D721Med (cell line): ENCODE measurements around the gene NAPG.
"Not testable (repeated sequence)": the region's sequence is repeated elsewhere in the genome, so short reads cannot be mapped to it uniquely, and the experiment has no call there.

Experiments used
- DNase-seq: peaks from one replicate; pipeline ENCODE4 v3.0.0; 2011; ENCODE audit warnings: low spot score; ENCODE audit not compliant: insufficient read length
- FAIRE-seq: peaks from 2 replicates; lab custom pipeline; 2011; peaks lifted over from hg19 to GRCh38; lab: Jason Lieb, UNC
- TF ChIP-seq, protein P1 (sequence below): IDR thresholded peaks from 2 replicates; pipeline ENCODE4 v1.5.1; 2012; ENCODE audit warnings: mild to moderate bottlenecking, control low read depth; ENCODE audit not compliant: insufficient read depth; ENCODE audit errors: missing control alignments

Gene NAPG

DNA sequence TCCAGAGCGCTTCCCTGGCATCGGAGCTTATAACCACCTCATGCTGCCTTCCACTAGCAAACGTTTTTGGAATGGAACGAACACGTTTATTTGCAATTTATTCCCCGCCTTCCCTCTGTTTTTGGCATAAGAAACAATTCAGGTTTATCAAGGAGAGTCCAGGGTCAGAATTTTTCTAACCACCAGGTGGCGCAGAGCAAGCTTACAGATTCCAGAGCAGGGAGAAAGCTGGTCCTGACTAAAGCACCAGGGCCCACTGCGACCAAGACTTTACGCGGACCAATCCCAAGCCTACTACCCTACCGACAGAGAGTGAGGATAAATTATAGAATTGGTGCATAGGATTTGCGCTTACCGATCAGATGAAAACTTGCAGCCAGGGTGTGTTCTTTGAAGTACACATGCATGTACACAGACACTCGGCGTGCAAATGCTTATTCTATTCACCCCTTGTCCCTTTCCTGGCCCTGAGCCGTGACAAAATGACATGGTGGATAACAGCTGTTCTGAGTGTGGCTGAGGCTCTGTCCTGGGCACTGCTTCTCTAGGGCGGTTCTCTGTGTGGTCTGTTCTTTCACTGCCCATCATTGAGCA lies 34.7 kb downstream of the NAPG start:
- TF ChIP-seq, protein P1, sequence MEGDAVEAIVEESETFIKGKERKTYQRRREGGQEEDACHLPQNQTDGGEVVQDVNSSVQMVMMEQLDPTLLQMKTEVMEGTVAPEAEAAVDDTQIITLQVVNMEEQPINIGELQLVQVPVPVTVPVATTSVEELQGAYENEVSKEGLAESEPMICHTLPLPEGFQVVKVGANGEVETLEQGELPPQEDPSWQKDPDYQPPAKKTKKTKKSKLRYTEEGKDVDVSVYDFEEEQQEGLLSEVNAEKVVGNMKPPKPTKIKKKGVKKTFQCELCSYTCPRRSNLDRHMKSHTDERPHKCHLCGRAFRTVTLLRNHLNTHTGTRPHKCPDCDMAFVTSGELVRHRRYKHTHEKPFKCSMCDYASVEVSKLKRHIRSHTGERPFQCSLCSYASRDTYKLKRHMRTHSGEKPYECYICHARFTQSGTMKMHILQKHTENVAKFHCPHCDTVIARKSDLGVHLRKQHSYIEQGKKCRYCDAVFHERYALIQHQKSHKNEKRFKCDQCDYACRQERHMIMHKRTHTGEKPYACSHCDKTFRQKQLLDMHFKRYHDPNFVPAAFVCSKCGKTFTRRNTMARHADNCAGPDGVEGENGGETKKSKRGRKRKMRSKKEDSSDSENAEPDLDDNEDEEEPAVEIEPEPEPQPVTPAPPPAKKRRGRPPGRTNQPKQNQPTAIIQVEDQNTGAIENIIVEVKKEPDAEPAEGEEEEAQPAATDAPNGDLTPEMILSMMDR, result peak; percentile 74
- FAIRE-seq (no peak), DNase-seq (peak; percentile 26)

DNA sequence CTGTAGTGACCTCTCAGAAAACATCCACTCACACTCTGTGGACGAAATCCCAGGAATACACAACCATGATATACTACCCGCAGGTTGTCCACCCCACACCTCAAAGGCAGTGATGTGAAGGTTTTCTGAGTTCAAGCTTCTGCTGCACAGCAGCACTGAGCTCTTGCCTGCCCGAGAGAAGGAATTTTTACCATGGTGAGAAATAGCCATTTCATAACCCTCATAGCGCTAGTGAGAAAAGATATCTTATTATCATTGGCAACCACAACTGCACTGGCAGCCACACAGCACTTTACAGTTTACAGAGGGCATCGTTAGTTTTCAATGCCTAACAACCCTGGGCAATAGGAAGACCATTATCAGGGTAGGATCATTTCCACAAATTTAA lies 36.9 kb downstream of the NAPG start:
- DNase-seq, result no peak
- TF ChIP-seq, protein P1, result no peak
- FAIRE-seq, result no peak

DNA sequence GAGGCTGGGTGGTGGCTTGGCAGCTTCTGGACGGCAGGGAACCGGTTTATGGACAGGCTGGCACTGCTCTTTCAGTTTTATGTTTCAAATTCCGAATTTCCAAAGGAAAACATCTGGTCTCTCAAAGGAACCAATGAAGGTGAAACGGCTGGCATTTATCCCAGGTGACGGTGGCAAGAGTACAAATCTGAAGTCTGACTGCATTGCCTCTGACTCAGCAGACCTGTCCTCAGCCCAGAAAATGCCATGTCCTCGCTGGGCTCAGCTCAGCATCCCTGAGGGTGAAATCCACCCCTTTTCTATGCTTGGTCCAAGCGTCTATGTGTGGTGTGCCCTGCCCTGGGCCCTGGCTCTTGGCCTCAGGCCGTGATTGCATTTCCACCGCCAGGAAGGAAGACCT lies 38.1 kb downstream of the NAPG start:
- TF ChIP-seq, protein P1, result no peak
- FAIRE-seq (no peak), DNase-seq (no peak)

DNA sequence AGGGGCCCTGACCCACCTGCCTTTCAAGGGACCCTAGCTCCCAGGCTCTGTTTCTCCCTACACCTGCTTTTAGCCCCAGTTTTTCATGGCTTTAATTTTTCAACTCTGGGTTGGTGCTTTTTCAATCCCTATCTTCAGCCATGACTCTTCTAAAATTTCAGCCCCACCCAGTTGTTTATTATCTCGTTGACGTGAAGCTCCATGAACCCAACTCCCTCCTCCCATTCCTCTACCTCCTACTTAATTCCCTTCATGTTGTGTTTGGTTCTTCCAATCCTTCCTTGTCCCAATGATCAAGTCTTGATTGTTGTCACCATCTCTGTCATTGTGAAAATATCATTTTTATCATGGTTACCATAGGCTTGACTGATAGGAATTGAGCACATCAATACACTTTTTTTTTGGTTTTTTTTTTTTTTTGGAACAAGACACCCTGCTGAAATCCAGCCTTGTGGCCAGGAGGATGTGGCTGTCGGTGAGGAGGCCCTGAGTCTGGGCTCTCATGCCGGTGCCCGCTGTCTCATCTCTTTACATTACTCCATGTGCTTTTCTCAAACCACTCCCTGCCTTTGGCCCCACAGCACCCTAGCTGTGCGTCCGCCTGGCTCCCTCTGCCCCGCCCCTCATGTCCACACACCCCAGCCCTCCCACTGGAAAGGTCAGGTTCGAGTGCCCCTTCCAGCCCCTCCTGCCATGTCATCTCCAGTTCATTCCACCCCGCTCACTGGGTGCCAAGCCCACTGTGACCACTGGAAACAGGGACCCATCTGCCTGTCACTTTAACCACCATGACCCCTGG lies 39.3 kb downstream of the NAPG start:
- TF ChIP-seq, protein P1, result no peak
- DNase-seq, result no peak
- no peak for FAIRE-seq

DNA sequence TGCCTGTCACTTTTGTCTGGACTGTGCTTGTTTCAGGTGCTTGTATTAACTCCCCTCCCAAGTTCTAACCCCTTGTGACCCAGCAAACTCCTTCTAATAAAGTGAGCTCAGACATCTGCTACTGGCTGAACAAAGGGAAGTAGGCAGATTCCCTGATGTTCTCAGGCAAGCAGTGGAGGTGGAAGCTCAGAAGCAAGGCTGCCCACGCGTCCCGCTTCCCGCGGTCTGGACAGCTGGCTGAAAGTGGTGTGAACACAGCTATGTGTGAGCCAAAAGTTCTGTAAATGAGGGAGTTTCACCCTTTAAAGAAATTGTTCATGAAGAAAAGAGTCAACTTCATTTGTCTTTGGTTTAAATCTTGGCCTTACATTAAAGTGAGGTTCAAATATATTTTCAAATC lies 40.0 kb downstream of the NAPG start:
- TF ChIP-seq, protein P1, result no peak
- FAIRE-seq, result no peak

DNA sequence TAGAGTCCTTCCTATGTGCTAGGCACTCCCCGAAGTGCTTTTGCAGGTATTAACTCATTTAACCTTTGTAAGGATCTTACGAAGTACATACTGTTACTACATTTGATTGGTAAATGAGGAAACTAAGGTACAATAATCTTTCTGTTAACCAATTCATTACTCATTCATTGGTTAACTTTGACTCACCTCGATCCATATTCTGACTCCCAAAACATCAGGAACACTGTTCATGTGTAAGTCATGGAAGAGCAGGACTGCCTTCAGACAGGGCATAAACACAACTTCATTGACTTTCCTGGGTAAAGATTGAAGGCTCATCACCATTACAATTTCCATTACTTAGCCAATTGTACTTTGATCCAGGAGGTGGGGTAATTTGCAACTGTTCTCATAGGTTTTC lies 40.6 kb downstream of the NAPG start:
- FAIRE-seq, result no peak
- TF ChIP-seq, protein P1, result no peak
- no peak for DNase-seq

More for the DNA sequence above, 40.0 kb downstream of the NAPG start:
- DNase-seq, result no peak

DNA sequence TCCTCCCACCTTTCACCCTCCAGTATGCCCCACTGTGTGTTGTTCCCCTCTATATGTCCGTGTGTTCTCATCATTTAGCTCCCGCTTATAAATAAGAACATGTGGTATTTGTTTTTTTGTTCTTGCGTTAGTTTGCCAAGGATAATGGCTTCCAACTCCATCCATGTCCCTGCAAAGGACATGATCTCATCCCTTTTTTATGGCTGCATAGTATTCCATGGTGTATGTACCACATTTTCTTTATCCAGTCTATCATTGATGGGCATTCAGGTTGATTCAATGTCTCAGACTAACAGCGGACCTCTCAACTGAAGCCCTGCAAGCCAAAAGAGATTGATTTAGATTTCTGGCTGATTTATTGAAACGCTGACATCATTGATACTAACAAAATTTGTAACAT lies 44.1 kb downstream of the NAPG start:
- FAIRE-seq, DNase-seq: not testable (repeated sequence)
